ENCODE results near the gene GLRA1. TPM values are rescaled to one million over a fixed set of nuclear protein-coding genes. Genes with fewer than 3 reads are reported as not detected.

GLRA1 gene
- total and polyA plus RNA-seq, 2 experiments from 2014 or later = not detected

- Histone ChIP-seq H3K9me3 (ENCODE audit: low read depth) (no peaks in the 10 kb centered on the region), H3K79me2 (ENCODE audit: insufficient read depth) (peaks cover 6% of the 10 kb centered on the region), H3K27ac (no peak overlapping the region), H4K20me1 (ENCODE audit: insufficient read depth) (no peaks in the 10 kb centered on the region), H3F3A (ENCODE audit: insufficient read depth) (peaks cover 11% of the 10 kb centered on the region; the same call in 1 of the 2 replicates), H3K9me2 (ENCODE audit: insufficient read depth) (no peaks in the 10 kb centered on the region), H2AFZ (no peak overlapping the region), H3K4me1 (ENCODE audit: insufficient read depth) (no peaks in the 10 kb centered on the region), H3K36me3 (ENCODE audit: low read depth) (peaks cover 12% of the 10 kb centered on the region), H3K27me3 (replicated peaks; ENCODE audit: insufficient read depth) (no peaks in the 10 kb centered on the region), H3K9ac (no peak overlapping the region), H3K4me3 (no peak overlapping the region), H3K4me2 (ENCODE audit: unreplicated experiment) (no peak overlapping the region)
- no peak for DNase-seq
- in situ Hi-C loops (cut with MboI) = no loop called here
- no peak for TF ChIP-seq EZH2 (IDR thresholded peaks at IDR 0.05; ENCODE audit: insufficient read depth, poor library complexity, severe bottlenecking)
- no peak for TF ChIP-seq EZH2phosphoT487 (IDR thresholded peaks at IDR 0.05; ENCODE audit: insufficient read depth, low read depth)
Measured at GRCh38 chr5:151819830-151820229, 104.8 kb downstream of the GLRA1 start.

GRCh38 chr5:151815051-151815450 lies 109.6 kb downstream of the GLRA1 start:
- H3K27ac ChIP-seq = no peak overlapping the region
- 55 to 88% methylated on average over 1 of the region's 1 CpG for WGBS, 2 experiments (ENCODE audit: low coverage in 1 of 2, low lambda C conversion rate in 2 of 2, missing lambda C conversion rate in 2 of 2)
- in situ Hi-C loops (cut with MboI) = no loop called here

GRCh38 chr5:151812757-151813309 lies 111.8 kb downstream of the GLRA1 start:
- Histone ChIP-seq H3K36me3 (ENCODE audit: low read depth) (peaks cover 38% of the 10 kb centered on the region), H3K4me2 (ENCODE audit: unreplicated experiment) (no peak overlapping the region), H3K27ac (0 out of 2 replicates have a peak overlapping the region, but pooled peaks have one; percentile 37), H2AFZ (no peak overlapping the region), H3K9me2 (ENCODE audit: insufficient read depth) (no peaks in the 10 kb centered on the region), H3K9me3 (ENCODE audit: low read depth) (no peaks in the 10 kb centered on the region), H3F3A (ENCODE audit: insufficient read depth) (peaks cover 25% of the 10 kb centered on the region), H3K4me1 (ENCODE audit: insufficient read depth) (peaks cover 34% of the 10 kb centered on the region), H4K20me1 (ENCODE audit: insufficient read depth) (peaks cover 11% of the 10 kb centered on the region; the same call in 1 of the 2 replicates), H3K79me2 (ENCODE audit: insufficient read depth) (peaks cover 61% of the 10 kb centered on the region), H3K27me3 (replicated peaks; ENCODE audit: insufficient read depth) (no peaks in the 10 kb centered on the region), H3K9ac (no peak overlapping the region), H3K4me3 (no peak overlapping the region)
- WGBS, 2 experiments (ENCODE audit: low coverage in 1 of 2, low lambda C conversion rate in 2 of 2, missing lambda C conversion rate in 2 of 2) = 76 to 85% methylated on average over 2 of the region's 2 CpGs
- peak; percentile 42 for DNase-seq
- in situ Hi-C loops (cut with MboI) = no loop called here
- TF ChIP-seq EZH2phosphoT487 (IDR thresholded peaks at IDR 0.05; ENCODE audit: insufficient read depth, low read depth) (no peak), EZH2 (IDR thresholded peaks at IDR 0.05; ENCODE audit: insufficient read depth, poor library complexity, severe bottlenecking) (no peak)

More at GRCh38 chr5:151815051-151815450, 109.6 kb downstream of the GLRA1 start:
- Histone ChIP-seq H3K9me2 (ENCODE audit: insufficient read depth) (no peaks in the 10 kb centered on the region), H3F3A (ENCODE audit: insufficient read depth) (peaks cover 26% of the 10 kb centered on the region), H3K4me2 (ENCODE audit: unreplicated experiment) (no peak overlapping the region), H4K20me1 (ENCODE audit: insufficient read depth) (peaks cover 11% of the 10 kb centered on the region; the same call in 1 of the 2 replicates), H3K36me3 (ENCODE audit: low read depth) (peaks cover 31% of the 10 kb centered on the region), H3K9ac (no peak overlapping the region), H3K4me3 (no peak overlapping the region), H3K9me3 (ENCODE audit: low read depth) (no peaks in the 10 kb centered on the region), H3K4me1 (ENCODE audit: insufficient read depth) (peaks cover 25% of the 10 kb centered on the region), H2AFZ (no peak overlapping the region), H3K79me2 (ENCODE audit: insufficient read depth) (peaks cover 40% of the 10 kb centered on the region), H3K27me3 (replicated peaks; ENCODE audit: insufficient read depth) (no peaks in the 10 kb centered on the region)
- no peak for DNase-seq
- TF ChIP-seq EZH2 (IDR thresholded peaks at IDR 0.05; ENCODE audit: insufficient read depth, poor library complexity, severe bottlenecking) (no peak), EZH2phosphoT487 (IDR thresholded peaks at IDR 0.05; ENCODE audit: insufficient read depth, low read depth) (no peak)

GRCh38 chr5:151811593-151812321 lies 112.9 kb downstream of the GLRA1 start:
- in situ Hi-C loops (cut with MboI) = no loop called here
- DNase-seq = peak; percentile 84
- Histone ChIP-seq H3K9ac (no peak overlapping the region), H3K4me3 (no peak overlapping the region), H3K36me3 (ENCODE audit: low read depth) (peaks cover 38% of the 10 kb centered on the region), H4K20me1 (ENCODE audit: insufficient read depth) (peaks cover 11% of the 10 kb centered on the region; the same call in 1 of the 2 replicates), H3K27ac (peak overlapping the region; percentile 37), H3K4me1 (ENCODE audit: insufficient read depth) (peaks cover 36% of the 10 kb centered on the region), H3K9me2 (ENCODE audit: insufficient read depth) (no peaks in the 10 kb centered on the region), H2AFZ (no peak overlapping the region), H3K9me3 (ENCODE audit: low read depth) (no peaks in the 10 kb centered on the region), H3K79me2 (ENCODE audit: insufficient read depth) (peaks cover 72% of the 10 kb centered on the region), H3K27me3 (replicated peaks; ENCODE audit: insufficient read depth) (no peaks in the 10 kb centered on the region), H3K4me2 (ENCODE audit: unreplicated experiment) (peak overlapping the region; percentile 11), H3F3A (ENCODE audit: insufficient read depth) (peaks cover 30% of the 10 kb centered on the region)
- no peak for TF ChIP-seq EZH2 (IDR thresholded peaks at IDR 0.05; ENCODE audit: insufficient read depth, poor library complexity, severe bottlenecking)
- no peak for TF ChIP-seq EZH2phosphoT487 (IDR thresholded peaks at IDR 0.05; ENCODE audit: insufficient read depth, low read depth)
- 55 to 56% methylated on average over 5 of the region's 5 CpGs for WGBS, 2 experiments (ENCODE audit: low coverage in 1 of 2, low lambda C conversion rate in 2 of 2, missing lambda C conversion rate in 2 of 2)

Data from GM23248 (cell line).